Psoas muscle (tissue), 8 donors: ENCODE measurements around the gene ANK2. TPM values are rescaled to one million over a fixed set of nuclear protein-coding genes. Genes with fewer than 3 reads are reported as not detected.

Source experiments
- ATAC-seq, 4 donors: fragments of 200-7000 bp; cut with Tn5 transposase; one replicate each; pipeline ENCODE4 v1.9.1; 2020; ENCODE audit warnings: moderate library complexity in 3 of 4, mild to moderate bottlenecking in 2 of 4
- DNase-seq, 2 donors: peaks; one replicate each; pipeline ENCODE4 v3.0.0-alpha.2; 2020
- H3K27ac ChIP-seq: fragments of 200-600 bp; one replicate; pipeline ENCODE4 v1.8.0; 2022
- H3K27me3 ChIP-seq, 3 donors: fragments of 200-600 bp in 1 of 3; one replicate each; pipeline versions ENCODE4 v1.6.1 to v1.8.0; 2013 to 2022; ENCODE audit warnings: low read length in 2 of 3, mild to moderate bottlenecking in 2 of 3, moderate library complexity in 1 of 3; ENCODE audit not compliant: insufficient read depth in 3 of 3
- H3K36me3 ChIP-seq, 2 donors: fragments of 200-600 bp in 1 of 2; one replicate each; pipeline versions ENCODE4 v1.6.1 to v1.8.0; 2013 to 2022; ENCODE audit warnings: low read depth in 1 of 2, mild to moderate bottlenecking in 1 of 2, moderate library complexity in 1 of 2; ENCODE audit not compliant: insufficient read depth in 1 of 2
- H3K4me1 ChIP-seq: fragments of 200-600 bp; one replicate; pipeline ENCODE4 v1.8.0; 2022
- H3K4me3 ChIP-seq: fragments of 200-600 bp; one replicate; pipeline ENCODE4 v1.8.0; 2022; ENCODE audit warnings: mild to moderate bottlenecking
- H3K9me3 ChIP-seq: fragments of 200-600 bp; one replicate; pipeline ENCODE4 v1.8.0; 2022
- WGBS, 3 donors: extraction: QIAGEN DNeasy Blood & Tissue Kit; methylation state at CpG; one replicate each; pipeline versions ENCODE4 v1.1.6 to v1.1.7; 2013; 5-methylcytosine and 5-hydroxymethylcytosine counted together
- intact Hi-C, 2 donors: fragments of 100-400 bp; cut with DNase I; formaldehyde crosslinking; loops; one replicate each; pipeline versions ENCODE4 v1.11.0 to v1.14.2; 2022
- polyA plus RNA-seq, 3 donors: library from polyadenylated mRNA; stranded (reverse); fragments of 200-250 nt; gene quantifications; one replicate each; pipeline ENCODE4 v1.2.3, GENCODE V29; 2013
- total RNA-seq, 4 donors: library from RNA; stranded (reverse); fragmentation: NEBNext Ultra II Directional in 2 of 4; extraction: Animal tissue kit (Norgen Biotek cat#: 25700) in 2 of 4; gene quantifications; one replicate each; pipeline versions ENCODE4 v1.2.1 to v1.2.4, GENCODE V29; 2021 to 2023
- TF ChIP-seq, protein P1 (sequence below): fragments of 200-600 bp; IDR thresholded peaks from one replicate; pipeline ENCODE4 v1.8.0; 2022; ENCODE audit warnings: antibody characterized with exemption
- donor health status: healthy with polysubstance abuse.
- donor health status: DM: no; HTN: no; CAD: no; lungs with moderate emphysema.
- donor health status: Bipolar disorder and iron deficiency.
- donor health status: healthy.
- donor health status: DM: yes; HTN: yes; CAD: no.
- donor health status: DM: no; HTN: no; CAD: no.
- donor health status: DM: no; HTN: no; CAD: no.
- donor health status: DM: yes; HTN: yes; CAD: no.

Gene ANK2
- total and polyA plus RNA-seq, 7 donors, result 14.1 to 153 (median 78.5) TPM

GRCh38 chr4:113390850-113391249 lies 341.4 kb downstream of the ANK2 start:
- Histone ChIP-seq H3K27me3 (no peaks in the 10 kb centered on the region), H3K4me3 (no peak overlapping the region), H3K4me1 (no peaks in the 10 kb centered on the region), H3K9me3 (no peaks in the 10 kb centered on the region), H3K36me3 (no peaks in the 10 kb centered on the region), H3K27ac (no peak overlapping the region)
- intact Hi-C loops, result loop anchor here (5.0 to 10.0 kb wide), 5 partner anchors 144 to 784 kb away; no protein-coding TSS in a partner anchor
- ATAC-seq (no peak), DNase-seq (no peak)
- TF ChIP-seq, protein P1, sequence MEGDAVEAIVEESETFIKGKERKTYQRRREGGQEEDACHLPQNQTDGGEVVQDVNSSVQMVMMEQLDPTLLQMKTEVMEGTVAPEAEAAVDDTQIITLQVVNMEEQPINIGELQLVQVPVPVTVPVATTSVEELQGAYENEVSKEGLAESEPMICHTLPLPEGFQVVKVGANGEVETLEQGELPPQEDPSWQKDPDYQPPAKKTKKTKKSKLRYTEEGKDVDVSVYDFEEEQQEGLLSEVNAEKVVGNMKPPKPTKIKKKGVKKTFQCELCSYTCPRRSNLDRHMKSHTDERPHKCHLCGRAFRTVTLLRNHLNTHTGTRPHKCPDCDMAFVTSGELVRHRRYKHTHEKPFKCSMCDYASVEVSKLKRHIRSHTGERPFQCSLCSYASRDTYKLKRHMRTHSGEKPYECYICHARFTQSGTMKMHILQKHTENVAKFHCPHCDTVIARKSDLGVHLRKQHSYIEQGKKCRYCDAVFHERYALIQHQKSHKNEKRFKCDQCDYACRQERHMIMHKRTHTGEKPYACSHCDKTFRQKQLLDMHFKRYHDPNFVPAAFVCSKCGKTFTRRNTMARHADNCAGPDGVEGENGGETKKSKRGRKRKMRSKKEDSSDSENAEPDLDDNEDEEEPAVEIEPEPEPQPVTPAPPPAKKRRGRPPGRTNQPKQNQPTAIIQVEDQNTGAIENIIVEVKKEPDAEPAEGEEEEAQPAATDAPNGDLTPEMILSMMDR, result no peak

DNA sequence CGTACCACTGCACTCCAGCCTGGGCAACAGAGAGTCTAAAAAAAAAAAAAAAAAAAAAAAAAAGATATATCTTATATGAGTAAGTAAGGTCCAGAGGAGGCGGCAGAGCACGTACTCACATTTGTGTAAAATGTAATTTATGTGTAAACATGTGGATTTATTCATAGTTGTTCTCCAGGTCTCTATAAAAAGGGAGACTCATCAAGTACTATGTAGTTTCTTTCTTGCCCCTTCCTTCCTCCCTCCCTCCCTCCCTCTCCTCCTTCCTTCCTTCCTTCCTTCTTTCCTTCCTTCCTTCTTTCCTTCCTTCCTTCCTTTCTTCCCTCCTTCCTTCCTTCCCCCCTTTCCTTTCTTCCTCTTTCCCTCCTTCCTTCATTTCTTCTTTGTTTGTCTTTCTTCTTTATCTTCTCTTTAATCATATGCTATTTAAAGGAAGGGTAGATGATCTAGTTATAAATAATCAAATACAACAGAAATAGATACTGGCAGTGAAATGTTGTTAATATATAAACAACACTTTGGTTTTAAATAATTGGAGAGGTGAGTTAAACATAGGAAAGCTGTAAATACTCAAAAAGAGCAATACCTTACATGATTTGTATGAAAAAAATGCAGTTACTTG lies 344.8 kb downstream of the ANK2 start:
- H3K4me3 ChIP-seq, result no peak overlapping the region
- WGBS, 3 donors, result 78 to 89% (median 79%) methylated on average over 3 of the region's 3 CpGs
- H3K4me1 ChIP-seq, result no peaks in the 10 kb centered on the region
- no peaks in the 10 kb centered on the region for H3K9me3 ChIP-seq
- ATAC-seq (no peak), DNase-seq (no peak)
- no peaks in the 10 kb centered on the region for H3K27me3 ChIP-seq
- H3K27ac ChIP-seq, result no peak overlapping the region
- intact Hi-C loops, result loop anchor here (2.0 to 10.0 kb wide), 6 partner anchors 141 to 781 kb away; no protein-coding TSS in a partner anchor
- TF ChIP-seq, protein P1, result no peak
- no peaks in the 10 kb centered on the region for H3K36me3 ChIP-seq

GRCh38 chr4:113394730-113395530 lies 345.5 kb downstream of the ANK2 start:
- WGBS, 3 donors, result 49 to 55% (median 53%) methylated on average over 11 of the region's 11 CpGs
- no peak for DNase-seq
- H3K27ac ChIP-seq, result no peak overlapping the region

DNA sequence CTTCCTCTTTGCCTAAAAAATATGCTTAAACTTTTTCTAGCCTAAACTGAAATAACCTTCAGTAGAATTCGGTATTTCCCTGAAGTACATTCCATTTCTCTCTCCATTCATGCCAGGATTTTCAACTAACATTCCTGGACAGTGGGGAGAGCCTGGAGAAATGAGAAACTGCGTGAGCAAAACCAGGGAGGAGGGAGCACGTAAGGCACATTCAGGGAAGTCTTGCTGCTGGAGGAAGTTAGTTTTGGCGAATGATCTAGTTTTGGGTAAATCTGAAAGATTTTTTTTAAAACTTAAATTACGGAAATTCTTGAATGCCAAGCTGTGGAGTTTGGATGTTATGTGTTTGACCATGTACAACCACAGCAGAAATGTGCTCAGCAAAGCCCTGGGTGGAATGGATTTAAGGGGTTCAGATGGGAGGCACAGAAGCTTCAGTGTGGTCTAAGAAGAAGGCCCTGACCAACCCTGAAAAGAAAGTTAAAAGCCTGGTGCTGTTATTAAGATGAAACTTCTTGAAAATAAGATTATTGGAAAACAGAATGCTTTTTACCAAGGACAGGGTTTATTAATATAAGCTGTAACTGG lies 347.8 kb downstream of the ANK2 start:
- TF ChIP-seq, protein P1, result no peak
- 43 to 55% (median 51%) methylated on average over 5 of the region's 5 CpGs for WGBS, 3 donors
- Histone ChIP-seq H3K9me3 (no peaks in the 10 kb centered on the region), H3K27ac (no peak overlapping the region), H3K27me3 (no peaks in the 10 kb centered on the region), H3K4me3 (no peak overlapping the region), H3K36me3 (no peaks in the 10 kb centered on the region), H3K4me1 (no peaks in the 10 kb centered on the region)
- intact Hi-C loops, result loop anchor here (5.0 to 10.0 kb wide), 5 partner anchors 138 to 778 kb away; no protein-coding TSS in a partner anchor
- no peak for ATAC-seq
- no peak for DNase-seq

More at GRCh38 chr4:113394730-113395530, 345.5 kb downstream of the ANK2 start:
- Histone ChIP-seq H3K36me3 (no peaks in the 10 kb centered on the region), H3K4me3 (no peak overlapping the region), H3K4me1 (no peaks in the 10 kb centered on the region), H3K9me3 (no peaks in the 10 kb centered on the region), H3K27me3 (no peaks in the 10 kb centered on the region)
- intact Hi-C loops, result loop anchor here (2.0 to 10.0 kb wide), 7 partner anchors 140 to 780 kb away; no protein-coding TSS in a partner anchor
- ATAC-seq, result peak; percentile 94 to 100 (median 96)
- TF ChIP-seq, protein P1, result peak; percentile 94
